GM12891 (cell line): ENCODE data around the gene CDK6.

Source experiments
- PAX5 ChIP-seq: IDR thresholded peaks from 2 replicates; pipeline ENCODE4 v1.6.1; 2011; ENCODE audit warnings: low read length, moderate library complexity, mild to moderate bottlenecking; ENCODE audit not compliant: insufficient read depth, severe bottlenecking
- POLR2A ChIP-seq: IDR thresholded peaks from 2 replicates; pipeline ENCODE4 v1.6.1; 2011; ENCODE audit warnings: low read depth, low read length, control low read depth
- POLR2AphosphoS5 ChIP-seq: IDR thresholded peaks from 2 replicates; pipeline ENCODE4 v1.6.1; 2011; ENCODE audit warnings: low read depth, low read length, control low read depth
- POU2F2 ChIP-seq: IDR thresholded peaks from 2 replicates; pipeline ENCODE4 v1.6.1; 2011; ENCODE audit warnings: low read depth, mild to moderate bottlenecking, control low read depth, low read length, moderate library complexity
- SPI1 ChIP-seq: IDR thresholded peaks from 2 replicates; pipeline ENCODE4 v1.6.1; 2011; ENCODE audit warnings: low read depth, low read length, control low read depth
- TAF1 ChIP-seq: IDR thresholded peaks from 2 replicates; pipeline ENCODE4 v1.6.1; 2011; ENCODE audit warnings: low read depth, low read length, control low read depth

DNA sequence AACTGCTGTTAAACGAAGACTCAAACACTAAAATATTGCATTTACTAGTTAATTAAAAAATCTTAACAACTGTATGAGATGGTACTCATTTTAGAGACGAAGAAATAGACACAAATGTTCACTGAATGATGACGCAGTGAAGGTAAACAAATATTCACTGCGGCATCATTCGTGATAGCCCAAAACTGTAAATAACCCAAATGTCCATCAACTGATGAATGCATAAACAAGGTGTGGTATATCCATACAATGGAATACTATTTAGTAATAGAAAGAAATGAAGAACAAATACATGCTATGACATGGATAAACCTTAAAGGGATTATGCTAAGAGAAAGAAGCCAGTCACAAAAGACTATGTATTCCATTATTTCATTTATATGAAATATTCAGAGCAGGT, 51.4 kb downstream of the CDK6 start:
- no peak for TF ChIP-seq TAF1
- TF ChIP-seq POLR2AphosphoS5: no peak
- no peak for TF ChIP-seq POLR2A
- TF ChIP-seq SPI1: no peak
- TF ChIP-seq PAX5: no peak
- TF ChIP-seq POU2F2: no peak
